ENCODE results near the gene DOK6. TPM values are rescaled to one million over a fixed set of nuclear protein-coding genes. Genes with fewer than 3 reads are reported as not detected.

Gene DOK6
- total RNA-seq, 6 donors from 2014 or later = 0.89 to 6.1 (median 1.9) TPM

- TF ChIP-seq CTCF (IDR thresholded peaks at IDR 0.05) (no peak), POLR2A (IDR thresholded peaks at IDR 0.05) (no peak), POLR2AphosphoS5 (IDR thresholded peaks at IDR 0.05) (no peak), EP300 (IDR thresholded peaks at IDR 0.05) (no peak)
- H3K4me1 ChIP-seq = peaks cover 0 to 4% (median 1%) of the 10 kb centered on the region in 4 donors
These were observed 444.0 kb downstream of the DOK6 start for GRCh38 chr18:69844656-69845055.

GRCh38 chr18:69845593-69846506 is 445.2 kb downstream of the DOK6 start:
- Histone ChIP-seq H3K4me1 (peaks cover 0 to 4% (median 1%) of the 10 kb centered on the region in 4 donors), H3K27ac (no peak overlapping the region), H3K36me3 (no peaks in the 10 kb centered on the region), H3K9me3 (no peaks in the 10 kb centered on the region), H3K27me3 (no peaks in the 10 kb centered on the region), H3K4me3 (no peak overlapping the region)
- no peak for ATAC-seq (ENCODE audit: low FRiP score in 2 of 2)
- TF ChIP-seq POLR2AphosphoS5 (IDR thresholded peaks at IDR 0.05) = no peak
- no peak for TF ChIP-seq CTCF (IDR thresholded peaks at IDR 0.05)
- TF ChIP-seq POLR2A (IDR thresholded peaks at IDR 0.05) = no peak
- TF ChIP-seq EP300 (IDR thresholded peaks at IDR 0.05) = no peak
- WGBS, 2 donors = 60 to 65% methylated on average over 8 of the region's 8 CpGs
- peak in 1 of 2 donors; percentile 24 for DNase-seq

More at GRCh38 chr18:69844656-69845055, 444.0 kb downstream of the DOK6 start:
- ATAC-seq (ENCODE audit: low FRiP score in 2 of 2) (no peak), DNase-seq (no peak)
- Histone ChIP-seq H3K27ac (no peak overlapping the region), H3K4me3 (no peak overlapping the region), H3K36me3 (no peaks in the 10 kb centered on the region), H3K27me3 (no peaks in the 10 kb centered on the region), H3K9me3 (no peaks in the 10 kb centered on the region)
- 91 to 94% methylated on average over 2 of the region's 2 CpGs for WGBS, 2 donors

GRCh38 chr18:69853051-69853450 is 452.4 kb downstream of the DOK6 start:
- H3K27ac ChIP-seq = no peak overlapping the region
- WGBS, 2 donors = 67 to 70% methylated on average over 4 of the region's 4 CpGs
- H3K9me3 ChIP-seq = no peaks in the 10 kb centered on the region
- no peak overlapping the region for H3K4me3 ChIP-seq
- ATAC-seq (ENCODE audit: low FRiP score in 2 of 2) (no peak), DNase-seq (no peak)
- TF ChIP-seq EP300 (IDR thresholded peaks at IDR 0.05) = no peak
- no peak for TF ChIP-seq POLR2A (IDR thresholded peaks at IDR 0.05)
- no peak for TF ChIP-seq POLR2AphosphoS5 (IDR thresholded peaks at IDR 0.05)
- no peak for TF ChIP-seq CTCF (IDR thresholded peaks at IDR 0.05)
- no peaks in the 10 kb centered on the region for H3K27me3 ChIP-seq
- H3K4me1 ChIP-seq = no peaks in the 10 kb centered on the region
- H3K36me3 ChIP-seq = no peaks in the 10 kb centered on the region

- H3K36me3 ChIP-seq = no peaks in the 10 kb centered on the region
- TF ChIP-seq EP300 (IDR thresholded peaks at IDR 0.05) (no peak), POLR2AphosphoS5 (IDR thresholded peaks at IDR 0.05) (no peak), CTCF (IDR thresholded peaks at IDR 0.05) (no peak), POLR2A (IDR thresholded peaks at IDR 0.05) (no peak)
- no peaks in the 10 kb centered on the region for H3K27me3 ChIP-seq
- no peak for DNase-seq
- no peak overlapping the region for H3K27ac ChIP-seq
- 83 to 95% methylated on average over 1 of the region's 1 CpG for WGBS, 2 donors
- no peaks in the 10 kb centered on the region for H3K9me3 ChIP-seq
- no peak overlapping the region for H3K4me3 ChIP-seq
- ATAC-seq (ENCODE audit: low FRiP score in 2 of 2) = no peak
- H3K4me1 ChIP-seq = no peaks in the 10 kb centered on the region
These were observed 453.8 kb downstream of the DOK6 start for GRCh38 chr18:69854455-69854854.
